Placental pericyte (primary cell): ENCODE measurements around the gene WIPI1. TPM values are rescaled to one million over a fixed set of nuclear protein-coding genes. Genes with fewer than 3 reads are reported as not detected.

Source experiments
- small RNA-seq: library from RNA; depleted of rRNA; stranded (forward); fragments of <200 nt; gene quantifications from one replicate; pipeline ENCODE3, GENCODE V24; 2012; ENCODE audit warnings: low replicate concordance
- total RNA-seq: library from RNA; depleted of rRNA; stranded (reverse); fragments of >200 nt; gene quantifications from 2 replicates; pipeline ENCODE4 v1.2.3, GENCODE V29; 2012

Gene WIPI1
- total RNA-seq, result 113 and 349 TPM in 2 replicates

GRCh38 chr17:68457168-68457538 lies at the start of gene WIPI1:
TSS of gene WIPI1 (minus strand) at chr17:68457496. CDS start at chr17:68457421, 75 bp downstream.

Small RNAs within 50 kb of the gene (small RNA-seq; reads per million reads assigned to genes)
- not detected for gene MIR635

Other genes with a start within 250 kb of the WIPI1 start
- 51.6 and 71.6 TPM in 2 replicates for gene AMZ2, start 209.5 kb downstream of the WIPI1 start, total RNA-seq
- gene SLC16A6, start 166.4 kb downstream of the WIPI1 start, total RNA-seq, result 4.2 and 122 TPM in 2 replicates
- gene ARSG, start 166.0 kb downstream of the WIPI1 start, total RNA-seq, result 1.5 and 13.7 TPM in 2 replicates
- gene PRKAR1A, start 54.9 kb upstream of the WIPI1 start, total RNA-seq, result 319 and 323 TPM in 2 replicates
- gene FAM20A, start 143.9 kb upstream of the WIPI1 start, total RNA-seq, result 0.57 and 6.8 TPM in 2 replicates